RCC 7860 (cell line): ENCODE measurements around the gene WDR47.
"Not testable (repeated sequence)": the region's sequence is repeated elsewhere in the genome, so short reads cannot be mapped to it uniquely, and the experiment has no call there.

Source experiments
- DNase-seq: peaks from one replicate; pipeline ENCODE4 v3.0.0-alpha.2; 2015; ENCODE audit warnings: low spot score
- FAIRE-seq: peaks from 2 replicates; lab custom pipeline; 2012; peaks lifted over from hg19 to GRCh38; lab: Jason Lieb, UNC

Gene WDR47

GRCh38 chr1:109056064-109056463 is 14.2 kb upstream of the WDR47 start:
- FAIRE-seq: no peak

GRCh38 chr1:109052145-109052544 is 10.2 kb upstream of the WDR47 start:
- DNase-seq, FAIRE-seq: not testable (repeated sequence)

More at GRCh38 chr1:109056064-109056463, 14.2 kb upstream of the WDR47 start:
- no peak for DNase-seq

GRCh38 chr1:109050228-109050995 is 8.5 kb upstream of the WDR47 start:
- FAIRE-seq: no peak
- DNase-seq: no peak

GRCh38 chr1:109048335-109048734 is 6.4 kb upstream of the WDR47 start:
- FAIRE-seq: no peak

GRCh38 chr1:109047339-109047738 is 5.4 kb upstream of the WDR47 start:
- FAIRE-seq (no peak), DNase-seq (no peak)

More at GRCh38 chr1:109048335-109048734, 6.4 kb upstream of the WDR47 start:
- DNase-seq: no peak

- FAIRE-seq (no peak), DNase-seq (no peak)
These were observed 4.8 kb upstream of the WDR47 start for GRCh38 chr1:109046671-109047070.

- DNase-seq (no peak), FAIRE-seq (no peak)
These were observed 3.7 kb upstream of the WDR47 start for GRCh38 chr1:109045595-109045994.

- FAIRE-seq (no peak), DNase-seq (no peak)
These were observed 797 bp downstream of the WDR47 start for GRCh38 chr1:109040989-109041620.

GRCh38 chr1:109040627-109040988 is 1.3 kb downstream of the WDR47 start:
- no peak for DNase-seq
- no peak for FAIRE-seq

GRCh38 chr1:109034382-109034781 is 7.5 kb downstream of the WDR47 start:
- FAIRE-seq (no peak), DNase-seq (no peak)

GRCh38 chr1:109029493-109029892 is 12.4 kb downstream of the WDR47 start:
- FAIRE-seq, DNase-seq: not testable (repeated sequence)

- DNase-seq (no peak), FAIRE-seq (no peak)
These were observed 14.1 kb downstream of the WDR47 start for GRCh38 chr1:109027841-109028240.

GRCh38 chr1:109025694-109026093 is 16.2 kb downstream of the WDR47 start:
- no peak for FAIRE-seq

GRCh38 chr1:109024646-109025045 is 17.3 kb downstream of the WDR47 start:
- FAIRE-seq: no peak
- DNase-seq: no peak

More at GRCh38 chr1:109025694-109026093, 16.2 kb downstream of the WDR47 start:
- DNase-seq: no peak

- DNase-seq: no peak
- no peak for FAIRE-seq
These were observed 21.1 kb downstream of the WDR47 start for GRCh38 chr1:109020693-109021257.

- not testable (repeated sequence) for DNase-seq, FAIRE-seq
These were observed 24.2 kb downstream of the WDR47 start for GRCh38 chr1:109017719-109018118.

- no peak for FAIRE-seq
- no peak for DNase-seq
These were observed 24.8 kb downstream of the WDR47 start for GRCh38 chr1:109017134-109017533.

- FAIRE-seq (no peak), DNase-seq (no peak)
These were observed 30.6 kb downstream of the WDR47 start for GRCh38 chr1:109011335-109011734.

- DNase-seq, FAIRE-seq: not testable (repeated sequence)
These were observed 45.3 kb downstream of the WDR47 start for GRCh38 chr1:108996622-108997021.

- DNase-seq (no peak), FAIRE-seq (no peak)
These were observed 58.8 kb downstream of the WDR47 start for GRCh38 chr1:108983114-108983513.

GRCh38 chr1:108976658-108977057 is 65.2 kb downstream of the WDR47 start:
- FAIRE-seq: no peak
- no peak for DNase-seq

GRCh38 chr1:108972951-108973350 is 69.0 kb downstream of the WDR47 start:
- DNase-seq: no peak
- no peak for FAIRE-seq
